AG04450 (cell line): Measurements from ENCODE around the gene C20orf204. TPM values are rescaled to one million over a fixed set of nuclear protein-coding genes. Genes with fewer than 3 reads are reported as not detected.

Experiments
- CTCF ChIA-PET: fragments of 300-600, 350-600 bp; formaldehyde crosslinking; extraction: SDS; loops from one replicate; lab custom pipeline; 2022; ENCODE audit warnings: antibody characterized with exemption, inconsistent platforms; lab: Charles Lee
- POLR2A ChIA-PET: fragments of 350-600 bp; formaldehyde crosslinking; extraction: SDS; loops from one replicate; lab custom pipeline; 2021; ENCODE audit warnings: antibody characterized with exemption, inconsistent platforms; lab: Yijun Ruan, JAX
- DNase-seq: peaks from one replicate; pipeline ENCODE4 v3.0.0-alpha.2; 2011; ENCODE audit warnings: low read depth, low spot score
- H3K27ac ChIP-seq: one replicate; pipeline ENCODE4 v1.5.1; 2012; ENCODE audit warnings: low read depth, low read length, control low read depth
- H3K27me3 ChIP-seq: one replicate; pipeline ENCODE4 v1.6.0; 2012; ENCODE audit warnings: low read length; ENCODE audit not compliant: control insufficient read depth, insufficient read depth
- H3K4me3 ChIP-seq: 2 replicates; pipeline ENCODE4 v1.5.1; 2011; ENCODE audit warnings: mild to moderate bottlenecking, low read depth, low read length, control low read depth
- H3K9me3 ChIP-seq: 2 replicates; pipeline ENCODE4 v1.5.1; 2012; ENCODE audit warnings: low read length; ENCODE audit not compliant: control insufficient read depth, insufficient read depth
- polyA plus RNA-seq: library from polyadenylated mRNA; depleted of rRNA; stranded (reverse); fragments of >200 nt; gene quantifications from 2 replicates; pipeline ENCODE4 v1.2.3, GENCODE V29; 2011
- TF ChIP-seq, protein P1 (sequence below): IDR thresholded peaks from 2 replicates; pipeline ENCODE4 v1.5.1; 2011; ENCODE audit warnings: low read depth, low read length, control low read depth, inconsistent platforms

C20orf204 gene
- polyA plus RNA-seq, 1 experiment: 0.01 TPM

DNA sequence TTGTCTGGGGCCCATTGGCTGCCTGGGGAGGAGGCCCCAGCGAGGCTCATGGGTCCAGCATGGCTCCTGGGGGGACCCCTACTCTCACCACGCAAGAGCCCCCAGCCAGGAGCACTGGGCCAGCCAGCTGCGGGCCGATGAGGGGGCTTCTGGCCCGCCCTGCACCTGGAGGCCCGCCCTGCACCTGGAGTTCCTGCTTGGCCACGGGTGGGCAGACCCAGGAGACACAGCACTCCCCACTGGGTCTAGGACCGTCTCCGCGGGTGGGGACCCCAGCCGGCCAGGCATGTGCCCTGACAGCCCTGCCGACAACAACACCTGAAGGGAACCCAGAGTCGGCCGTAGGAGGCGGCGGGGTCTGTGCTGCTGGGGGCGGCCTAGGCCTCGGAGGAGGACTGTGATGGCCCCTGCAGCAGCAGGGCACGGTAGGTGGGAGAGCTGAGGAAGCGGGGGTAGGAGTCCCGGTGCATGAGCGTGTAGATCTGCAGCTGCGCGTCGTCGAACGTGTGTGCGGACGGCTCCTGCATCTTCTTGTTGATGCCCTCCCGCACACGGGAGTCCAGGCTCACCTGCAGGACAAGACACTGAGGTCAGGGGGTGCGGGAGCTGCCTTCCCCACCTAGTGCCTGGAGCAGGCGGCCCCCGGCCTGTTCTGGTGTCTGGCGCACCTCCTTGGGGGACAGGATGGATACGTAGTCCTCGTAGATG is 37.6 kb downstream of the C20orf204 start:
- TF ChIP-seq, protein P1, sequence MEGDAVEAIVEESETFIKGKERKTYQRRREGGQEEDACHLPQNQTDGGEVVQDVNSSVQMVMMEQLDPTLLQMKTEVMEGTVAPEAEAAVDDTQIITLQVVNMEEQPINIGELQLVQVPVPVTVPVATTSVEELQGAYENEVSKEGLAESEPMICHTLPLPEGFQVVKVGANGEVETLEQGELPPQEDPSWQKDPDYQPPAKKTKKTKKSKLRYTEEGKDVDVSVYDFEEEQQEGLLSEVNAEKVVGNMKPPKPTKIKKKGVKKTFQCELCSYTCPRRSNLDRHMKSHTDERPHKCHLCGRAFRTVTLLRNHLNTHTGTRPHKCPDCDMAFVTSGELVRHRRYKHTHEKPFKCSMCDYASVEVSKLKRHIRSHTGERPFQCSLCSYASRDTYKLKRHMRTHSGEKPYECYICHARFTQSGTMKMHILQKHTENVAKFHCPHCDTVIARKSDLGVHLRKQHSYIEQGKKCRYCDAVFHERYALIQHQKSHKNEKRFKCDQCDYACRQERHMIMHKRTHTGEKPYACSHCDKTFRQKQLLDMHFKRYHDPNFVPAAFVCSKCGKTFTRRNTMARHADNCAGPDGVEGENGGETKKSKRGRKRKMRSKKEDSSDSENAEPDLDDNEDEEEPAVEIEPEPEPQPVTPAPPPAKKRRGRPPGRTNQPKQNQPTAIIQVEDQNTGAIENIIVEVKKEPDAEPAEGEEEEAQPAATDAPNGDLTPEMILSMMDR: no peak
- H3K4me3 ChIP-seq: no peak overlapping the region
- ChIA-PET CTCF (no interaction called here), POLR2A (no interaction called here)
- no peaks in the 10 kb centered on the region; the same call in 1 of the 2 replicates for H3K9me3 ChIP-seq
- no peaks in the 10 kb centered on the region for H3K27me3 ChIP-seq
- no peak overlapping the region for H3K27ac ChIP-seq
- no peak for DNase-seq

DNA sequence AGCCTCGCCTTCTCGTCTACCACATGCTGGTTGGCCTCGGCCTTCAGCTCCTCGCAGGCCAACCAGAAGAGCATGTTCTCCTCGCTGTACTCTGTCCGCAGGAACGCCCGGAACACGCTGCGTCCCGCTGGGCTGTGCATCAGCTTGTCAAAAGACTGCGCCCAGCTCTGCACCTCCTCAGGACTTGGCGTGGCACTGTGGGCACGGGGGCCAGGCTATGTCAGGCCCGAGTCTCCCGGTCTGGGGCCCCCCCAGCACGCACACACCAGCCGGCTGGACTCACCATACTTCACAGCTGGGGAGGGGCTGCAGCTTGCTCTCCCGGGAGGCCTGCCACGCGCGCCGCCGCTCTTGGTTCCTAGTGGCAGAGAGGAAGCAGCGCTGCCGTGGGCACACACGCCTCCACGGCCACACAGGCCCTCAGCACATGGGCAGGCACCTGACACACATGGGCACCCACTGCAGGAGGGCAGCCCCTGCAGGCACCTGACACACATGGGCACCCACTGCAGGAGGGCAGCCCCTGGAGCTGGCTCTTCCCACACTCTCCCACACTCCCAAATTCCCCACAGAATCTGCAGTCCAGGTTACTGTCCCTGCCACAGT is 38.3 kb downstream of the C20orf204 start:
- no peak for DNase-seq
- no peaks in the 10 kb centered on the region; the same call in 1 of the 2 replicates for H3K9me3 ChIP-seq
- ChIA-PET CTCF (no interaction called here), POLR2A (no interaction called here)
- TF ChIP-seq, protein P1: no peak
- no peaks in the 10 kb centered on the region for H3K27me3 ChIP-seq
- no peak overlapping the region for H3K4me3 ChIP-seq
- no peak overlapping the region for H3K27ac ChIP-seq

DNA sequence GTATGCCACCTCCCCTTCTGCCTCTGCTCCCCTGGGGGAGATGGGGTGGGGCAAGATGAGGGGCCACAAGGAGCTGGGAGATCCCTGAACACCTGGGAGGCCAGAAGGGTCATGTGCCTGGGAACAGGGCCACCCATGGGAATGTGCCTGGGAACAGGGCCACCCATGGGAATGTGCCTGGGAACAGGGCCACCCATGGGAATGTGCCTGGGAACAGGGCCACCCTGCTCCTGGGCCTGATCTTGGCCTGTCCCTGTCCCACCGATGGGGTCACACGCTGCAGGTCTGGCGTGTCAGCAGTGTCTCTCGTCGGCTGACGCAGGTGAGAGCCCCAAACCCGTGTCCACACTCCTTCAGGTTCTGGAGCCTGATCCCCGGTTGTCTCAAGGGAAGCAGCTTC is 39.0 kb downstream of the C20orf204 start:
- Histone ChIP-seq H3K27me3 (no peaks in the 10 kb centered on the region), H3K9me3 (no peaks in the 10 kb centered on the region; the same call in 1 of the 2 replicates), H3K4me3 (no peak overlapping the region), H3K27ac (no peak overlapping the region)
- ChIA-PET CTCF (no interaction called here), POLR2A (no interaction called here)
- TF ChIP-seq, protein P1: no peak
- no peak for DNase-seq

DNA sequence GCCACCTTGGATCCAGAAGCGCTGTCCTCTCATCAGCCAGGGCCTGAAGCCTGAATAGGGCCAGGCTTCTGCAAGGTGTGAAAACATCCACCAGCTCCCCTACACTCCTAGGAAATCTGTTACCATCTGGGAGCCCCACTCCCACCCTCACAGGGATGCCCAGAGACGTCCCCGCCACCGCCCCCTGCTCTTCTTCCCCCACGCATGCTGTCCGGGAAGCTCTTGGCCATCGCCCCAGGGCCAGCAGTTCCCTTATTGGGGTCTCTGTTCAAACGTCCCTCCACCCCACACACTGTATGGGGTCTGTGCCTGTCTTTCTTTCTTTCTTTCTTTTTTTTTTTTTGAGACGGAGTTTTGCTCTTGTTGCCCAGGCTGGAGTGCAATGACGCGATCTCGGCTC is 39.6 kb downstream of the C20orf204 start:
- POLR2A ChIA-PET: no interaction called here

More for the DNA sequence above, 39.6 kb downstream of the C20orf204 start:
- Histone ChIP-seq H3K4me3 (no peak overlapping the region), H3K27me3 (no peaks in the 10 kb centered on the region), H3K27ac (no peak overlapping the region), H3K9me3 (no peaks in the 10 kb centered on the region; the same call in 1 of the 2 replicates)
- no peak for DNase-seq
- CTCF ChIA-PET: no interaction called here
- TF ChIP-seq, protein P1: no peak
